HG03066 (cell line): Measurements from ENCODE around the gene PYGM.

Source experiments
- ATAC-seq: cut with Tn5 transposase; IDR thresholded peaks from one replicate; pipeline ENCODE4 v1.9.1; 2021; ENCODE audit warnings: low read depth; ENCODE audit not compliant: unreplicated experiment

PYGM gene

DNA sequence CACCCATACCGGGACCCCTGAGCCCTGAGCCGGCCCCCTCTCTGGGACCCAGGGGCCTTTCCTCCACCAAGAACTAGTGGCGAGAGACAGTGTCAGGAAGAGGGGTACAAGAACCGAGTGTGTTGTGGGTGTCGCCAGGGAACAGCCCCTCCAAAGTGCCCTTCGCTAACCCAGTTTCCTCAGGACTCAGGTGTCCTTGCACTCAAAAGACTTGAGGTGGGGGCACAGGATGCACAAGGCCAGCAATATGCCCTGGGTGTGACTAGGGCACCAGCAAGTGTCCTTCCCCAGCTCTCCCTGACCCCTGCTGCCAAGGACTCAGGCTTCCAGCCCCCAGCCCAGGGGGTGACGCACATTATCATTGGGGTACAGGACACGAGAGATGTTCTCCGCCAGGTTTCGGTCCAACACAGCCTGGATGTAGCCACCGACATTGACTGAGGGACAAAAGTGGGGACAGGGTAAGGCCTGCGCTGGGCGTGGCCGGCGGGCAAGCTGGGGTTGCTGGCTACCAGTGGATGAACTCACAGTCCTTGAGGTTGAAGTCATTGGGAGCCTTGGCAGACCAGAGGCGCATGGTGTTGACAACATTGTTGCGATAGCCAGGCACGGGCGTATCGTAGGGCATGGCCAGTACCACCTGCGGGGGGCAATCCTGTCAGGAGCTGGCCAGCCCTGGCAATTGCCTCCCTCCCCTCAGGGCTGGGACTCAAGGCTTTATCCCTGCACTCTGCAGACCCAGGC lies 4.7 kb downstream of the PYGM start:
- no peak for ATAC-seq

DNA sequence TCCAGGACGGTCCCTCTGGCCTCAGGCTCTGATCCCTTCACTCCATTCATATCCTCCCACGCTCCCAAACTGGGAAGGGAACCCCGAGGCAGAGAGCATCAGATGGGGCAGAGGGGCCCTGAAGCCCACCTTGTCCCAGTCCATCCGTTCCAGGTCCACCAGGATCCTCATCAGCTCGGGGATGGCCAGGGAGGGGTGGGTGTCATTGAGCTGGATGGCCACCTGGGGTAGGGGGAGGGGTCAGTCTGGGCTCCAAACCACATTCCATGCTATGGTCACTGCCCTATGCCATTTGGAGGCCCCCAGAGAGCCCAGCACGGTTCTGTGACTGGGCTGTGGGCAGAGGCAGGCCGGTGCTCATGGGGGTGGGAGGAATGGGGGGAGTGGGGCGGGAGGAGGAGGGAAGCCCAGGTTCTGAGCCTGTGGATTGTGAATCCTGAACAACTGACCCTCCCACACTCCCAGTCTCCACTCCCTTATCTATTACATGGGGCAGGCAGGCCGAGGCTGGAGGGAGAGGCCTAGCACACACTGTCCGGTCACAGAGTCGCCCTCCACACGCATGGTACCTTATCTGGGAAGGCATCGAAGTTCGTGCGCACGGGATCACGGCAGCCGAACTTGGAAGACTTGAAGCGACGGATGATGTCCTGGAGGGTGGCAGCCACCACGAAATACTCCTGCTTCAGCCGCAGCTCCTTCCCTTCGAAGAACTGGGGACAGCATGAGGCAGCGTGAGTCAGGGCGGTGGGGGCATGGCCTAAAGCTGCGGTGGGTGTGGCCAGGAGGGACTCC lies 5.5 kb downstream of the PYGM start:
- ATAC-seq, result no peak

DNA sequence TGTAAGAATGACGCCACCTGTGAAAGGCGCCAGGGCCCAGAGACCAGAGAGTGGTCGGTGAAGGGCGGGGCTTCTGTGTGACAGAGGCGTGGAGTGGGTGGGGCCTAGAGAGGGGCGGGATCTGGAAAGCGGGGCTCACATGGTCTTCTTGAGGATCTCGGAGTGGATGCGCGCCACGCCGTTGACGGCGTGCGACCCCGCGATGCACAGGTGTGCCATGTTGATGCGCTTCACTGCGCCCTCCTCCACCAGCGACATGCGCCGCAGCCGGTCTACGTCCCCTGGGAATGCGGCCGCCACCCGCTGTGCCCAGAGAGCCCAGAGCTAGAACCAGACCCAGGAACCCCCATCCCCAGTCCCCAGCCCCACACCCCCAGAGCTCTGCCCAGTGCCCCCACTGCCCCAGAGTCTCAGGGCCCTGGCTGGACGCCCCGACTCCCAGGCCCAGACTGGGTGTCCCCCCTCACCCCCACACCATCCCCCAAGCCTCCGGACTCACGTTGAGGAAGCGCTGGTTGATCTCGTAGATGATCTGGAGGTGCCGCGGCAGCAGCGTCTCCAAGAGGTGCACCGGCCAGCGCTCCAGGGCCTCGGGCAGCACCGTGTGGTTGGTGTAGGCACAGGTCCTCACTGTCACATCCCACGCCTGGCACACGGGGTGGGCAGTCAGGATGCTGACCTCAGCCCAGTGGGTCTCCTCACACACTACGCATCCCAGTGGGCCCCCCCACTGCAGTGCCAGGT lies 6.2 kb downstream of the PYGM start:
- no peak for ATAC-seq

DNA sequence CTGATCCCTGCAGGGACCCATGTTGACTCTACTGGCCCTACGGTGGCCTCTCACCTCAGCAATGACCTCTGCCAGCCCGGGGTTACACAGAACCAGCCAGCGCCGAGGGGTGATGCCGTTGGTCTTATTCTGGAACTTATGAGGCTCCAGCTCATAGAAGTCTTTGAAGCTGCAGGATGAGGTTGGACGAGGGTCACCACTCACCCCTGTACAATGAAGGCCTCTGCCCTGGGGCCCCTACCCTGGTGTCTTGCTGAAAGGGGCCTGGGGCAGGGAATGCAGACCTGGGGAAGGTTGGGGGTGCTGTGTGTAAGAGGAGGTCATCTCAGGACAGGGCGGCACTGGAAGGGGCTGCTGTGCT lies 6.8 kb downstream of the PYGM start:
- ATAC-seq, result no peak

DNA sequence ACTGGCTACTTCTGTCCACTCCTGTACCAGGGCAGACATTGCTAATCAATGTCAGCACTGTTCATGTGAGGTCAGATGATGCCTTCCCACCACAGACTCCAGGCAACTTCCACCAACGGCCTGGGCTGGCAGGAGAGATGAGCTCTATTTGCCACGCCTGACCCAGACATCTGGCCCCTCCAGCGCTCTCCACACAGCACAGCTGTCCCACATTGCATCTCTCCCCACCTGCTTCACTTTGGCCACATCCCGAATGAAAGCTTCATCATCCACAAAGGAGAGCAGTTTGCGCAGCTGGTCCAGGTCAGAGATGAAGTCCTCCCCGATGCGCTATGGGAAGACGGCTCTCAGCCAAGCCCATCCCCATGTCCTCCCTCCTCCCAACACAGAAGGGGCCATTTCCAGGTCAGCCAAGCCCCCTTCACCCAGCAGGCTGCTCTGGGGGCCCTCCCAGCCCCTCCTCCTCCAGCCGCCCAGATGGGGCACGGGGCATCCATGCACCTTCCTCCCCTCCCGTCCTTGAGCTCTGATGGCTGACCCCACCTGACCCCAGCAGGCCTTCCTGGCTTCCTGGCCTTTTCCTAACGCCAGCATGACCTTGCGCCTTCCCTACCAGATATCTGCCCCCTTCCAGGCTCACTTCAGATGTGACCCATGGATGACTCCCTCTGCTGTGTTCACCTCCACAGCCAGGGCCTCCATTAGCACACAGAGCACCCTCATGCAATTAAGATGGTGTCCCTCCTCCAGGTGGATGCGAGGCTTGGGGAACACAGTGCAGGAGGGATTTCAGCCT lies 7.4 kb downstream of the PYGM start:
- no peak for ATAC-seq

DNA sequence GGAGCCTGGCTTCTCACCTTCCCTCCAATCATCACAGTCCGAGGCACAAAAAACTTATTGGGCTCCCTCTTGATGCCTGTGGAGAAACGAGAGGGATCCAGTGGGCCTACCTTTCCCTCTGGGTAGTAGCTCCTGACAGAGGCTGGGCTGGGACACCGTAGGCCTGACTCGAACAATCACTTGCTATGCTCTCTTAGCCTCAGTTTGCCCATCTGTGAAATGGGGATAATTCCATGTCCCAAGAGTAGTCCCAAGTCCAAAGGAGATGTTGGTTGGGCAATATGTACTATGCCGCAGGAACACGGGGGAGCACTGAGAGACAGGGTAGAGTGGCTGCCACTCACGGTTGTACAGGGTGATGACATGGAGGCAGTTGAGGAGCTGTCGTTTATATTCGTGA lies 8.2 kb downstream of the PYGM start:
- ATAC-seq, result no peak

DNA sequence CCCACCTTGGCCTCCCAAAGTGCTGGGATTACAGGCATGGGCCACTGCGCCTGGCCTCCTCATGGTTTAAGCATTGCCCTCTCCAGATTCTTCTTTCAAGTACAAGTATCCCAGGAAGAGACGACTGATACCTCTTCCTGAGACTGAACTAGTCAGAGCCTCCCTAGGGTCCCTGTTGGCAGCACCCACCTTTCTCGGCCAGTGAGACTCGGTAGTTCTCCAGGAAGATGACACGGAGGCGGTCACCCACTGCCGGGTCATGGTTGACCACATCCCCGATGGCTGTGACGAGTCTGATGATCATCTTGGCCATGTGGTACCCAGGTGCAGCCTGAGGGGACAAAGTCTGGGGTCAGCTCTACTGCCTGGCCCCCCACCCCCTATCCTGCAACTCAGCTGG lies 8.6 kb downstream of the PYGM start:
- no peak for ATAC-seq

DNA sequence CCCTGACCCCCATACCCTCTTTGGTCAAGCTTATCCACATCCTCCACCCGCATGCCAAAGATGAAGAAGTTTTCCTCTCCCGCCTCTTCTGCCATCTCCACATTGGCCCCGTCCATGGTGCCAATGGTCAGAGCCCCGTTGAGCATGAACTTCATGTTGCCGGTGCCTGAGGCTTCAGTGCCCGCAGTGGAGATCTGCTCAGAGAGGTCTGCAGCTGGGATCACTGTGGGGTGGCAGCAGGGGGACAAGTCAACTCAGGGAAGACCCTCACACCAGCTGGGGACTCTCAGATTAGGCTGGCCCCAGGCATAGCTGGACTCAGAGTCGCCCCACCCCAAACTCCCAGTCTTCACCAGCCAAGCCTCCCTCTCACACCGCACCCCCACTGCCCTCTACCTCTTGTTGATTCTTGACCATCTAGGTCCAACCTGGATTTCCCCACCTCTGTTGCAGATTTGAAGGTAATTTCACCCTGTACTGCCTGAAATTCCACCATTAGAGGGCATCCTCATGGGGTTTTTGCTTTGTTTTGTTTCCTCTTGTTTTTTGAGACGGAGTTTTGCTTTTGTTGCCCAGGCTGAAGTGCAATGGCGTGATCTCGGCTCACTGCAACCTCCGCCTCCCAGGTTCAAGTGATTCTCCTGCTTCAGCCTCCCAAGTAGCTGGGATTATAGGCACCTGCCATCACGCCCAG lies 9.3 kb downstream of the PYGM start:
- no peak for ATAC-seq

DNA sequence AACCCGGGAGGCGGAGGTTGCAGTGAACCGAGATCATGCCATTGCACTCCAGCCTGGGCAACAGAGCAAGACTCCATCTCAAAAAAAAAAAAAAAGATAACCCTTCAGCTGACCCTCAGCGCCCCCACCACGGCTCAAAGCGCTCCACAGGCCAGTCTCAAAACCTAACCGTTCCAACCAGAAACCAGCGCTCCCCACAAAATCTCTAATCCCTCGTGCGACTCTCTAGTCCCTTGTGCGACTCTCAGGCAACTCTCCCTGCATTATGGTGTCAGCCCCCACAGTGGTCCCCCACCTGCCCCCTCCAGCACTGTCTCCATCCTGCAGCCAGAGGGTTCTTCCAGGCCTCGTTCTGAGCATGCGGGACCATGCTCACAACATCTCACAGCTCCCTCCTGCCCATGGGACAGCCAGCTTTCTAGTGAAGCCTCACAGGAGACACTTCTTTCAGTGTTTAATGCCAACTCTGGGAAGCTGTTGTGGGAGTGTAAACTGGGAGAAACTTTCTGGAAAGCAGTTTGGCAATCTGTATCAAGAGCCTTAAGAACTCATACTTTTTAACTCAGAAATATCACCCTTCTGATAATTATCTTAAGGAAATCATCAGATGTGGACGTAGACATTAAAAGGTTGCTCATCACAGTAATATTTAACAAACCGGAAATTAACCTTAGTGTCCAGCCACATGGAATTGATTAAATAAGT lies 11.7 kb downstream of the PYGM start:
- no peak for ATAC-seq

DNA sequence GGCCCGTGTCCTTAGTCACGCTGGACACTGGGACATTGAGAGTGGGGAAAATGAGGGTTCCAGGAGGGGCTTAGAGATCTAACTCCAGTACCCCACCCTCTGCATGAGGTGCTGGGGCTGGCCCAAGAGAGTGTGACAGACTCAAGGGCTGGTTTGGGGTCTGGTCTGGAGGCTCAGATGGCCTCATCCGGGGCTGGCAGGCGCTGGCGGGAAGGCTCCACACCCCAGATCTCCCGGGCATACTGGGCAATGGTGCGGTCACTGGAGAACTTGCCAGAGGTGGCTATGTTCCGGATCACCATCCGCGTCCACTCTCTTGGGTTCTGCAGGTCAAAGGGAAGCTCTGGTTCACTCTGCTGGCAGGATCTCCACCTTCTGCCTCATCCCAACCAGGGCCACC lies 13.3 kb downstream of the PYGM start:
- no peak for ATAC-seq

DNA sequence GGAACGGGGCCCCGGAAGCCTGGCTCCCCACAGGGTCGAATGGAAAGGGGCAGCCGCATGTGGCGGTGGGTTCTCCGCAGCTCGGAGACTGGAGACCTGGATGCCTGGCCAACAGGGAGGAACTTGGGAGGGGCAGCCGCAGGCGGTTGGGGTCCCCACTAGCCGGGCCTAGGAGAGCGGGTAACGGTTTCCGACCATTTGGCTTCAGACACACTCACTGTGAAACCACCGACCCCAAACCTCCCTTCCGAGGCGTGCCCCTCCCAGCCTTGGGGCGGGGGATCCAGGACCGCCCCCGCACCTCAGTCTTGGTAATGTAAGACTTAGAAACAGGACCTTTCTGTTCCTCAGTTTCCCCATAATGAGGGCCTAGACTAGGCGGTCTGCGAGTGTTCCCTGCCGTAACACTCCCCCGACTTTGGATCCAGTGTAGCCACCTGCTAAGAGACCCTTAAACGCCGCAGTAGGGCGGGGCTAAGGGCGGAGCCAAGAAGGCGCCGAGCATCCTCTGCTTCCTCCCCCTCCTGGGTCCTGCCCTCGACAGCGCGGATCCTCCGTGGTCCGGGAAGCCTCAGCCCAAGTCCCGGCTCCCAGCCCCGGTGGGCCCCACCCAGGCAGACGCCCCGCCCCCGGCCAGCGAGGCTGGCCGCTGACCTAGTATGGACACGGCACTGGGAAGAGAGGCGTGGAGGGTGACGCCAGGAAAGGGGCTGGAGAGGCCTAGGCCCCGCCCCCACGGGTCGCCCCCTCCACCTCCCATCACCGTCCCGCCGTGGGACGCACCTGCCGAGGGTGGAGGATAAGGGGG lies 14.0 kb downstream of the PYGM start:
- ATAC-seq, result no peak

DNA sequence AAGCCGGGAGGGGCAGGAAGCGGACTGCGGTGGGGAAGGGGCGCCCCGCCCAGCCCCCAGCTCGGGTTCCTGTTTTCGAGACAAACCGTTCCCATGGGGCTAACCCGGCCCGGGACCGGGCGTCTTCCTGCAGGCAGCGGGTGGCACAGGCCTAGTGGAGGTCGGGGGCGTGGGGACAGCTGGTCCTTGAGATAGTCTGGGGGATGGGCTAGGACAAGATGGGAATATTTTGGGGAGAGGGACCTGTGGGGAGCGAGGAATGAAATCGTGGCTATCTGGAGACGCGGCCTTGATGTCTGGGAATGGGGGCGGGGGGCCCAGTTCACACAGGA lies 14.6 kb downstream of the PYGM start:
- ATAC-seq, result no peak

DNA sequence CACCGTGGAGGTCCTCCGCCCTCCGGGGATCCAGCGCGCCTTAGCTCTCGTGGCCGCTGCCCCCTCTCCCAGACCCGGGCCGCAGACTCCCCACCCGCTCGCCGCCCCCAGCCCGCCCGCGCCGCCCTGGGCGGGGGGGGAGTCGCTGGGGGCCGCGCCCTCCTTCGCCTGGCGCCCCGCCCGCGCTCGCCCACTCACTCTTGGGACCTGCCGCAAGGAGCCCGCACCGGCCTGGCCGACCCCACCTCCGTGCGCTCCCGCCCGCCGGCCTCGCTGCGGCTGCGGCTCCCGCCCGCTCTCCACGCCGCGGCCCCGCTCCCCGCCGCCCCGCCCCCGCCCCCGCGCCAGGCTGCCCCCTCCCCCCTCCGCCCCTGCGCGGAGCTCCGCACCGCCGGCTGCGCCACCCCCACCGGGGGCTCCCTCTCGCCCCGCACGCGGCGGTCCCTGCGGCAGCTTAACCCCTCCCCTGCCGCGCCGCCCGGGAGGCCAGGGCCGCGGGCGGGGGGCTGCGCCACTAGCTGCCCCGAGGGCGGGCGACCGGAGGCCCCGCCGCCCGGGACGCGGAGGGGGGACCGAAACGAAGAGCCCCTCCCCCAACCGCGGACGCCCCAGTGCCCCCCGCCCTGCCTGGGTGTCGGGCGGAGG lies 15.1 kb downstream of the PYGM start:
- ATAC-seq, result no peak

DNA sequence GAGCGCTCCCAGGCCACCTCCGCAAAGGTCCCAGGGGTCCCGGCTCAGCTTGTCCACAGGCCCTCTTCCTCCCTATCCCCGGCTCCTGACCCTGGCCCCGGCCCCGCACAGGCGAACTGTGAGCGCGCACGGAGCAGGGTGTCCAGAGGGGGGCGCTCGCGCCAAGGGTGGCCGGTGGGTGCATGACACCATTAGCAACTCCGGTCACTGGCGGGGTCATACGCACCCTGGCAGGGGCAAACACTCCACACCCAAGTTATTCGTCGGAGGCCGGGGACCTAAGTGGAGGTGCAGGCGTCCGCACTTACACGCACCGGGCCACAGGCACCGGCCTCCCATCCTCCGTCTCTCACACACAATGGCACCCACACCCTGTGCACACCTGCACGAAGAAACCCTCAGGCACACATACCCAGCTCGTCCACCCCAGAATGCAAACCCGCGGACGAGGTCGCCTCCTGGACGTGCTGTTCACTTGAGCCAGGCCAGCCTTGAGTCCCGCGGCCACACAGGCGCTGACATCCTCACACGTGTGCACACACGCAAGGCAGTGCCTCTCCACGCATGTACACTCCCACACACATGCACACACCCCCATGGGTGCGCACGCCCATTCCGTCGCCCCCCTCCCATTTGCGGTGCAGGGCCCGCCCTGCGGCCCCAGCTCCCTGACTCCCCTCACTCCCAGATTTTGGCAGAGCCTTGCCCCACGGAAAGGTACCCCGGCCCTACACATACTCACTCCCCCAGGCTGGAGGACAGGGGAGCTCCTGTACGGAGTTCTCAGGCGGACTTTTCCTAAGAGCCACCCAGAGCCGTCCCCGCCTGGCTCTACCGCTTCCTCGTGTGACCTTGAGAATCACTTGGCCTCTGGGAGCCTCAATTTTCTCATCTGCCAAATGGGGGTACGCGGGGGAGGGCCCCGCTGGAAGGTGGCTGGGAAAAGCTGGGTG lies 15.9 kb downstream of the PYGM start, which contains the start of gene RASGRP2:
Gene RASGRP2, minus strand, starts transcription at position 552 of the 953 bp plus-strand sequence. CDS start 1,276 bp downstream, outside the sequence.
- no peak for ATAC-seq

DNA sequence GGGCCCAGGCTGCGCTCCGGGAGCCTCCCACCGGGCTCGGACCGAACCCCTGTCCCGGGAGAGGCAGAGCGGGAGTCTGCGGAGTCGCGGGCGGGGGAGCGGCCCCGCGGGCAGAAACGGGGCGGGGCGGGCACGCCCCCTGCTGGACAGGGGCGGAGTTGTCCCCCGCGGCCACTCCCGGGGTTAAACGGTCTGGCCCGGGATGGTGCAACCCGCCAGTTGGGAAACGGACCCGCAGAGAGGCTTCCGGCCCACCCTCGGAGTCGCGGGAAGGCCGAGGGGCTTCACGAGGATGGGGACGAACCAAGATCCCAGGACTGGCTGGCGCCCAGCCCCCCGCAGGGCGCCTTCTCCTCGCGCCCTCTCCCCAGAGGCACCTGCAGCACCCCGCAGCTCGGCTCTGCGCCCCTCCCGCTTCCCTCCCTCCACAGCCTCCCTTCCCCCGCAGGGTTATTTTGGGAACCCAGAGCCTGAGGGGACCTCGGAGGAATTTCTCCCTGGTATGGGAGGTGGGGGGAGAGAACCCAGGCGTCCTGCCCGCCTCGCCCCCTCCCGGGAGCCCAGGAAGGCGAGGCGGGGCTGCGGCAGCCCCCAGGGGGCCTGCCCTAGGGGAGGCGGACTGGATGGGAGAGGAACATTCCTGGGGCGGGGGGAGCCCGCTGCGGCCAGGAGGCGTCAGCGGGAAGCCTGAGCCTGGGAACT lies 16.7 kb downstream of the PYGM start:
- ATAC-seq, result no peak

DNA sequence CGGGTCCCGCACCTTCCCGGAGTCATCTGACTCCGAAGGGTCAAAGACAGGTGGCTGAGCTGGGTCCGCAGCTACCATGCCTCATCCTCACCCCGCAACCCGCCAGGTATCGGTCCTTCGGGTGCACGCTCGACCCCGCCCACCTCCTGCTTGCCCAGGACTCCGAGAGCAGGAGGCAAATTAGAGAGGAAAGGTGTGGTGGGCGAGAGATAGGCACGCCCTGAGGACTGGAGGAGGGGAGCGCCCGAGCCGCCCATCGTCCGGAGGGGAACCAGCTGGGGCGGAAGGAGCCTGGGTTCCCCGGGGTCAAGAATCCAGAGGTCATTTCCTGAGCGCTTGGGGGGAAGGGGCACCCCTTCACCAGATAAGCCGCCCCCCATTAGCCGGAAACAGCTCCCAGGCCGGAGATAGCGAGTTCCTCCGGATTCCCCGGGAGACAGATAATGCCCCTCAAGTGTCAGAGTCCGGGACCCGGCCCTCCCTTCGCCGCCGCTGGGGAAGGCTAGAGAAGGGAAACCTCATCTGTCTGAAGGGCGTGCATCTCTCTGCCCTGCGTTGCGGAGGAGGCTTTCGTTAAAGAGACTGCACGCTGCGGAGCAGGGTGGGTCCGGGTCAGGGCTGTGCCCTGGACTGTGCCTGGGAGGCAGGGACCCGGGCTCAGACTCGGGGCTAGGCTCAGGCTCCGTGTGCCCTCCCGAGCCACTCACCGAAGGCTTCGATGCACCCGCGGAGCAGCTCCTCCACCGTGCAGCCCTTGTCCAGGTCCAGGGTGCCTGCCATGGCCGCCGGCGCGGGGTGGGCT lies 17.5 kb downstream of the PYGM start:
- no peak for ATAC-seq
